Fibroblast of peridontal ligament (primary cell): ENCODE results near the gene TREX2.

Experiments used
- DNase-seq: peaks from one replicate; pipeline ENCODE4 v3.0.0-alpha.2; 2010; ENCODE audit errors: extremely low read depth

Gene TREX2

GRCh38 chrX:153445856-153446635 is at the start of gene TREX2:
TSS of gene TREX2 (minus strand) at chrX:153446056. CDS start at chrX:153445430, 626 bp downstream.
- no peak for DNase-seq

GRCh38 chrX:153495362-153495751 is 49.5 kb upstream of the TREX2 start:
- DNase-seq, result peak; percentile 32

DNA sequence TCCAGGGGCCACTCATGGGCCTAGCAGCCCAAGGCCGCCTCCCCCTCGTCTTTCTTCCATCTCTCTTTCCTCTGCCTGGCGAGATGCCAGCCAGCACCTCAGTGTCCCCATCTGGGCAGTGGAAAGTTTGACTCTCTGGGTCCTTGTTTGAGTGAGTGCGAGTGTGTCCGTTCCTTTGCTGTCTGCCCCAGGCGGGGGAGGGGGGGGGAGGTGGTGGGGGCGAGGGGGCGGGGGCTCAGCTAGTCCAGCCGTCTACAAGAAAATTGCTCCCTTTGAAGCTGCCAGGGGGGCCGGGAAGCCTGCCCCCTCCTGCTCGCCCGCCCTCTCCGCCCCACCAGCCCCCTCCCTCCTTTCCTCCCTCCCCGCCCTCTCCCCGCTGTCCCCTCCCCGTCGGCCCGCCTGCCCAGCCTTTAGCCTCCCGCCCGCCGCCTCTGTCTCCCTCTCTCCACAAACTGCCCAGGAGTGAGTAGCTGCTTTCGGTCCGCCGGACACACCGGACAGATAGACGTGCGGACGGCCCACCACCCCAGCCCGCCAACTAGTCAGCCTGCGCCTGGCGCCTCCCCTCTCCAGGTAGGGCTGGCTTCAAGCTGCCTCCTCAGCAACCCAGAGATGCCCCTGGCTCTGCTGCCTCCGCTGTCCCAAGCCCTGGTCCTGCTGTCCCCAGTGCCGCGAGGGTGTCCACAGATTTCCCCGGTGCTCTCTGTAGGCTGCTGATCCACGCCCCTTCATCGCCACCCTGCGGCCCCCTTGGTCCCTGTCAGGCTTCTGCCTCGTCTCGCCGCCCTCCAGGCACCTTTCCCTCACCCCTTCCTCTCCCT is 48.9 kb upstream of the TREX2 start, which contains the start of gene BGN:
Gene BGN (plus strand): TSS at position 440 of the 821 bp plus-strand sequence. CDS start 9,652 bp downstream, outside the sequence.
- DNase-seq, result peak; percentile 23

- DNase-seq, result no peak
These were observed 48.2 kb upstream of the TREX2 start for GRCh38 chrX:153494061-153494460.

DNA sequence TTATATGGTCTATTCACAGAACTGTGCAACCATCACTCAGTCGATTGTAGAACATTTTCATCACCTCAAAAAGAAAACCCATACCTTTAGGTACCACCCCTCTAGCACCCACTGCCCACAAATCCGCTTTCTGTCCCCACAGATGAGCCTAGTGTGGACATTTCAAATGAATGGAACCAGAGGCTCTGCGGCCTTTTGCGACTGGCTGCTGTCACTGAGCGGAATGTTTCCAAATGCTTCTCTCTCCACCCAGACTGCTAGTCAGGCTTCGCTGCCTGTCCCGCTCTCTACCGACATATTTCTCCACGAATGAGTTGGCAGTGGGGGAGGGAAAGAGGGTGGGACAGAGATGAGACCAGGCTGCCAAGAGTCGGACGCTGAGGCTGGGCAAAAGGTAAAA is 47.2 kb upstream of the TREX2 start:
- DNase-seq, result no peak

GRCh38 chrX:153492543-153492942 is 46.7 kb upstream of the TREX2 start:
- no peak for DNase-seq

GRCh38 chrX:153491918-153492317 is 46.1 kb upstream of the TREX2 start:
- DNase-seq, result no peak

GRCh38 chrX:153491351-153491914 is 45.6 kb upstream of the TREX2 start:
- DNase-seq, result no peak

DNA sequence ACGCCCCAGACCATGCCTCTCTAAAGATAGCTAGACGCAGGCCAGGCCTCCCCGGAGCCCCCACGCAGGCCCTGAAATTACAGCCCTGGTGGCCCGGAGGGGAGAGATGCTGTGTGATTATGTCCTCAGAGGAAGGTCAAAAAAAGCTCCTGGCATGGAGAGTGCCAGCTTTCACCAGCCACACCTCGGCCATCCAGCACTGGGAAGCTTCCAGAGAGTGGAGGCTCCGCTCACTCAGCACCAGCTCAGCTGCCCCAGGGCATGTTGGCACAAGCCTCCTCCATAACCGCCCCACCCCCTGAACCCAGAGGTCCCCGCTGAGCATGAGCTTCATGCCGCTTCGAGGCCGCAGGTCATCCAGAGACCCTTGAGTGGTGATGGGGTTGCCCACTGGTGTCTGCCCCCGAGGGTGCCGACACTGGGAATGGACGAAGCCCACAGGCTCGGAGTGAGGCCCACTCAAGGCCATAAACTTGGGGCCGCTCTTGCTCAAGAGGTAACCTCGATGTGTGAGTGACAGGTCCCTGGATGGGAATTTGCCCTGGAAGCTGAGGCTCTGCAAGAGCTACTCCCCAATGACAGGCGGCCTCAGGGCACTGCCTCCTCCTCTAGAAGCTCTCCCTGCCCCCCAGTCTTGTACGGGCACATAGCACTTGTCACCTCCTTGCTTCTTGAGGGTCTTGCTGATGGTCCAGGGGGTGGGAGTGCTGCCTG is 44.5 kb upstream of the TREX2 start:
- DNase-seq, result no peak

DNA sequence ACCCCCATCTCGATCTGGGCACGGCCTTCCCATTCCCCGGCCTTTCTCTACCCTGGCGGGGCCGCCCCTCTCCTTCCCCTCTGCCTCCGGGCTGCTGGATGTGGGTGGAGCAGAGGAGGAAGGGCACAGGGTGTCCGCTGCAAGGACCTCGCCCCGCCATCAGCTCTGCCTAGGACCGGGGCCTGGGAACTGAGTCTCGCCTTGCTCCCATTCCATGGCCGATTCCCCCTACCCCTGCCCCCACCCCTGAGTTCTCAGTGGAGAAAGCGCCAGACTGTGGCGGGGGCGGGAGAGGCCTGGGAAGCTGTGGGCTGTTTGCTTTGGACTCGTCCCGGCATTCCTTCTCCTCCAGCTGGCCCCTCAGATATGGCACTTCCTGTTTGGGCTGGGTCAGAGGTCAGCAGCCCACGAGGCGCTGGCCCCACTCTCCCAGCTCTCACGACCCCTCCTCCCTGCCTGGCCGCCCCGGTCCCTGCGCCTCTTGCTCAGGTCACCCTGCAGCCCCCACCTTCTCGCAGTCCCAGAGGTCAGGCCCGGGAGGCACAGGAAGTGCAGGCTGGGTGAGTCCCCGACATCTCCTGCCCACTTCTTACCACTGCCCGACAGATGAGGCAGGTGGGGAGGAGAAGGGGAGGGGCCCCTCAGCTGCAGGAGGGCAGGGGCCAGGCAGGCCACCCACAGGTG is 42.5 kb upstream of the TREX2 start:
- DNase-seq, result peak; percentile 19

GRCh38 chrX:153487590-153488071 is 41.8 kb upstream of the TREX2 start:
- no peak for DNase-seq

GRCh38 chrX:153486171-153486570 is 40.3 kb upstream of the TREX2 start:
- no peak for DNase-seq

DNA sequence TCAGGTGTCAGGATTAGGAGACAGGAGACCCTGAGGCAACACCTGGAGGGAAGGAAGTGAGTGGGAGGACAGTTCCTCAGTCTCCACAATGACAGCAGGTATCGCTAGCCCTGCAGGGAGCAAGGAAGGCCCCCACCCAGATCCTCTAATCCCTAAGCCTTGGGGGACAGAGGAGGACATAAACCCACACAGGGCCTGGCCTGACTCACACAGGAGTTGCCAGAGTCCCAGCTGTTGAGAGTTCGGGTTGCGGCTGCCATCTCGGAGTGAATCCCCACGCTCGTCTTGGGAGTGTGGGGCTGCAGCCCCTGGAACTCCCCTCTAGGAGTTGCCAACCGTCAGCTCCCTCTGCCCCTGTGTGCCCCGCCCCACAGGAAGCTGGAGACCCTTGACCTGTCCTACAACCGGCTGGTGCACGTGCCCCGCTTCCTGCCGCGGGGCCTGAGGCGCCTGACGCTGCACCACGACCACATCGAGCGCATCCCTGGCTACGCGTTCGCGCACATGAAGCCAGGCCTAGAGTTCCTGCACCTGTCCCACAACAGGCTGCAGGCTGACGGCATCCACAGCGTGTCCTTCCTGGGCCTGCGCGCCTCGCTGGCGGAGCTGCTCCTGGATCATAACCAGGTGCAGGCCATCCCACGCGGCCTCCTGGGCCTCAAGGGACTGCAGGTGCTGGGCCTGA is 39.7 kb upstream of the TREX2 start:
- no peak for DNase-seq

- no peak for DNase-seq
These were observed 36.6 kb upstream of the TREX2 start for GRCh38 chrX:153482376-153483015.

DNA sequence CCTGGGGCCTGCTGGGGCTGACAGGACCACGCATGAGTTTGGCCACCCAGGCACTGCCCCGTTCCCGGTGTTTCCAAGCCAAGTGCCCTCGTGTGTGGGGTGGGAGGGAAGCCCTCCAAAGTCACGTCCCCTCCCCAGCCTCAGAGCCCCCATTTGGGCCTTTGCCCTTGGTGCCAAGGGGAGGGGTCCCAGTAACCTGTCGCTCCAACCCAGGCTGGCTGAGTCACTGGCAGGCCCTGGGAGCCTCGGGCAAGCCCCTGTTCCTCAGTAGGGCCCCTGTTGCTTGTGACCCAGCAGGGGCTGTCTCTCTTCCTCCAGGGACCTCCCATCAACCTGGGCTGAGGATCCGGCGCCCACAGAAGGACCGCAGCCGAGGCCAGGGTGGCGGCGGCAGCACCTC is 35.2 kb upstream of the TREX2 start:
- no peak for DNase-seq

DNA sequence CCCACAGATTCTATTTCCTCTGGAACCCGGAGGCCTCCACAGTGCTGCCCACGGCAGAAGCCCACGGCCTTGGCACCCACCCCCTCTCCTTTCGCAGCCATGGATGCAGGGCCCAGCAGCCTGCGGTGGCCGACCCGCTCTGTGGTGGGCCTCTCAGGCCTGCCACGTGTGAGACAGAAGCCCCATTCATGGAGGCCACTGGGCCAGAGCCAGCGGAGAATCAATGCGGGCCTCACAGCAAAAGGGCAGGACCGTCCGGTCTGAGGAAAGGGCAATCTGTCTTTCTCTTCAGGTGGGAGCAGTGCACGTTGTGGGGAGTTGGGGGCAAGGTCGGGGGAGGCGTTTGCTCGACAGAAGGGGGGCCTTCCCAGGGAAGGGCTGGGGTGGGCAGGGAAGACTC is 32.9 kb upstream of the TREX2 start:
- no peak for DNase-seq

- DNase-seq, result no peak
These were observed 32.0 kb upstream of the TREX2 start for GRCh38 chrX:153477901-153478300.

DNA sequence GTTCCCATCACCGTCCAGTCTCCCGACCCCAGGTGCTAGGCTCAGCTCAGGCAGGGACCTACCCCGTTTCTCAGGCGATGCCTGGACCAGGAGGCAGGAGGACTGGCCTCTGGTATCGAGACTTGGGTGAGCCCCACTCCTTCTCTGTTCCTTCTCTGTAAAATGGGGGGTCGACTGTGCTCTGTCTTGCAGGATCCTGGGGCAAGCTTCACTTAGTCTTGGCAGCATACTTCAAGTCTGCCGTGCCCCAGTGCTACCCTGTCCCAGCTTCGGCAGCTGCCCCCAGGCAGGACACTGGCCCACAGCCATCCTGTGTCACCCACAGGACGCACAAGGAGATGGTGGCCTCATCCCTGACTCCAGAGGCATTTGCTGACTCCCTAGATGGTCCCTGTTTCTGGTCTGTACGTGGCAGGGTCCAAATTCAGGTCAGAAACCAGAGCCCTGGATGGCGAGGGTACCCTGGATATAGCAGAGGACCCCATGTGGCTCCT is 31.6 kb upstream of the TREX2 start:
- DNase-seq, result no peak

DNA sequence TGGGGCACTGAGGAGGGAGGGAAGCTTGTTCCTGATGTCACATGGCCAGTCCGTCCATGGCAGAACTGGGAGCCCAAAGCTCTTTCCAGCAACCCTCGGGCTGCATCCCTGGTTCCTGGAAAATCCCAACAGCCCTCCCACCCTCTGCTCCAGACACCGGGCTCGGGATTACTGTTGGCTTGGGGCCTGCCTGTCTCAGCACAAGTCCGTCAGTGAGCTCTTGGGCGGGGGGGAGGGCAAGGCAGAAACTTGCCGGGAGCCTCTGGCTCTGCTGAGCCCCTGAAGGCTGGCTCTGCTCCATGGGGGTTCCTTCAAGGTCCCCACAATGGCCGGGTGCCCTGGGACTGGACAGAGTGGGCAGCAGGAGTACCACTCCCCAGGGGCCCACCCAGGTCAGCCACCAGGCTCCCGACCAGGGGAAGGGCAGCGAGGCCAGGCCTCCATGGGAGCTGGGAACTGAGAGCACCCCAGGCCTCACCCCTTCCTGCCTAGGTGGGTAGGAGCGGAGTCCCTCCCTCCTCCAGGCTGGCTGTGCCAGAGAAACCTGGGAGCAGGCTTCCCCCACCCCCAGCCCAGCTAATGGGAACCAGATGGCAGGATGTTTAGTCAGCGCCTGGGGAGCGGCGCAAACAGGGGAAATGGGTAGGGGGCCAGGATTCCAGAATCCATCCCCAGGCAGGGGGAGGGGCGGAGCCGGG is 31.0 kb upstream of the TREX2 start:
- no peak for DNase-seq
